Measurements from ENCODE around the gene SUN1. TPM values are rescaled to one million over a fixed set of nuclear protein-coding genes. Genes with fewer than 3 reads are reported as not detected.

The SUN1 gene
- total and polyA plus RNA-seq, 7 donors: 52.5 to 159 (median 132) TPM

- TF ChIP-seq CTCF (IDR thresholded peaks at IDR 0.05): no peak
- intact Hi-C loops (cut with DNase I): loop anchor here in 1 of 2 donors (5.0 kb wide), 1 partner anchor 44 kb away; no protein-coding TSS in a partner anchor
- Histone ChIP-seq H3K4me3 (no peak overlapping the region), H3K27me3 (ENCODE audit: insufficient read depth in 3 of 3, low read length in 2 of 3) (no peaks in the 10 kb centered on the region), H3K27ac (peak overlapping the region; percentile 74), H3K4me1 (peaks cover 15% of the 10 kb centered on the region), H3K9me3 (no peaks in the 10 kb centered on the region), H3K36me3 (ENCODE audit: insufficient read depth in 1 of 2, low read depth in 1 of 2) (peaks cover 1 to 89% of the 10 kb centered on the region in 2 donors)
- DNase-seq (no peak), ATAC-seq (no peak)
- 87 to 89% (median 88%) methylated on average over 25 of the region's 25 CpGs for WGBS, 3 donors
Measured at GRCh38 chr7:865921-866320, 33.6 kb downstream of the SUN1 start.

DNA sequence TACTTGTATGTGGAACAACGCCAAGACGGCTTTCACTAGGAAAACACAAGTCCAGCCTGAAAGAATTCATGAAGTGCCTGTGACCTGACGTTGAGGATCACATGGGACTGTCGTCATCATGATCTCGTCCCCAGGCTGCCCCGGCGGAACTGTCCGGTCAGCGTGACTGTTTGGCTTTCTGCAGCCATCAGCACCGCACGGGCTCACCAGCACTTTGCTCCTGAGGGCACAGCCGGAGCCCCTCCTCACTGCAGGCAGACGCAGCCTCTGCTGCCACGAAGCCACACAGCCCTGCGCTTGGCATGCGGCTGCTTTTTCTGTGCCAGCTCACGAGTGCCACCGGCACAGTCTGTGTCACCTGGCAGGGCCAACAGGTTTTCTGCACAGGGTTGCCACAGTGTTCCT lies 34.7 kb downstream of the SUN1 start:
- Histone ChIP-seq H3K4me1 (peaks cover 15% of the 10 kb centered on the region), H3K36me3 (ENCODE audit: insufficient read depth in 1 of 2, low read depth in 1 of 2) (peaks cover 2 to 89% of the 10 kb centered on the region in 2 donors), H3K27me3 (ENCODE audit: insufficient read depth in 3 of 3, low read length in 2 of 3) (no peaks in the 10 kb centered on the region), H3K4me3 (no peak overlapping the region), H3K27ac (peak overlapping the region; percentile 74), H3K9me3 (no peaks in the 10 kb centered on the region)
- ATAC-seq (peak; percentile 65 to 73 (median 68)), DNase-seq (peak; percentile 69 to 76)
- TF ChIP-seq CTCF (IDR thresholded peaks at IDR 0.05): no peak
- intact Hi-C loops (cut with DNase I): loop anchor here in 1 of 2 donors (5.0 kb wide), 1 partner anchor 45 kb away; no protein-coding TSS in a partner anchor
- WGBS, 3 donors: 40 to 62% (median 45%) methylated on average over 18 of the region's 18 CpGs

GRCh38 chr7:867406-868188 lies 35.3 kb downstream of the SUN1 start:
- intact Hi-C loops (cut with DNase I): loop anchor here in 1 of 2 donors (5.0 kb wide), 1 partner anchor 45 kb away; no protein-coding TSS in a partner anchor
- Histone ChIP-seq H3K4me3 (no peak overlapping the region), H3K36me3 (ENCODE audit: insufficient read depth in 1 of 2, low read depth in 1 of 2) (peaks cover 2 to 89% of the 10 kb centered on the region in 2 donors), H3K9me3 (no peaks in the 10 kb centered on the region), H3K27me3 (ENCODE audit: insufficient read depth in 3 of 3, low read length in 2 of 3) (no peaks in the 10 kb centered on the region), H3K27ac (peak overlapping the region; percentile 74), H3K4me1 (peaks cover 15% of the 10 kb centered on the region)
- peak; percentile 67 to 85 for DNase-seq
- no peak for TF ChIP-seq CTCF (IDR thresholded peaks at IDR 0.05)
- ATAC-seq: peak; percentile 77 to 92 (median 90)
- WGBS, 3 donors: 67 to 81% (median 72%) methylated on average over 22 of the region's 22 CpGs

GRCh38 chr7:868189-868486 lies 35.9 kb downstream of the SUN1 start:
- no peak for TF ChIP-seq CTCF (IDR thresholded peaks at IDR 0.05)
- Histone ChIP-seq H3K9me3 (no peaks in the 10 kb centered on the region), H3K4me3 (no peak overlapping the region), H3K36me3 (ENCODE audit: insufficient read depth in 1 of 2, low read depth in 1 of 2) (peaks cover 2 to 88% of the 10 kb centered on the region in 2 donors), H3K4me1 (peaks cover 15% of the 10 kb centered on the region), H3K27me3 (ENCODE audit: insufficient read depth in 3 of 3, low read length in 2 of 3) (no peaks in the 10 kb centered on the region), H3K27ac (peak overlapping the region; percentile 74)
- intact Hi-C loops (cut with DNase I): loop anchor here in 1 of 2 donors (5.0 kb wide), 1 partner anchor 46 kb away; no protein-coding TSS in a partner anchor
- 90 to 91% (median 91%) methylated on average over 17 of the region's 17 CpGs for WGBS, 3 donors
- no peak for ATAC-seq
- no peak for DNase-seq

All from psoas muscle (tissue), 8 donors.